ENCODE results near the gene MRAS. TPM values are rescaled to one million over a fixed set of nuclear protein-coding genes. Genes with fewer than 3 reads are reported as not detected.
"Not testable (repeated sequence)": the region's sequence is repeated elsewhere in the genome, so short reads cannot be mapped to it uniquely, and the experiment has no call there.

MRAS gene
- total RNA-seq, 1 experiment from 2014 or later: 1.7 TPM

- DNase-seq (ENCODE audit: extremely low read depth, low read depth): peak; percentile 61
Observed at GRCh38 chr3:138442433-138442832, 94.1 kb downstream of the MRAS start.

GRCh38 chr3:138443091-138443490 lies 94.7 kb downstream of the MRAS start:
- no peak for DNase-seq (ENCODE audit: extremely low read depth, low read depth)

DNA sequence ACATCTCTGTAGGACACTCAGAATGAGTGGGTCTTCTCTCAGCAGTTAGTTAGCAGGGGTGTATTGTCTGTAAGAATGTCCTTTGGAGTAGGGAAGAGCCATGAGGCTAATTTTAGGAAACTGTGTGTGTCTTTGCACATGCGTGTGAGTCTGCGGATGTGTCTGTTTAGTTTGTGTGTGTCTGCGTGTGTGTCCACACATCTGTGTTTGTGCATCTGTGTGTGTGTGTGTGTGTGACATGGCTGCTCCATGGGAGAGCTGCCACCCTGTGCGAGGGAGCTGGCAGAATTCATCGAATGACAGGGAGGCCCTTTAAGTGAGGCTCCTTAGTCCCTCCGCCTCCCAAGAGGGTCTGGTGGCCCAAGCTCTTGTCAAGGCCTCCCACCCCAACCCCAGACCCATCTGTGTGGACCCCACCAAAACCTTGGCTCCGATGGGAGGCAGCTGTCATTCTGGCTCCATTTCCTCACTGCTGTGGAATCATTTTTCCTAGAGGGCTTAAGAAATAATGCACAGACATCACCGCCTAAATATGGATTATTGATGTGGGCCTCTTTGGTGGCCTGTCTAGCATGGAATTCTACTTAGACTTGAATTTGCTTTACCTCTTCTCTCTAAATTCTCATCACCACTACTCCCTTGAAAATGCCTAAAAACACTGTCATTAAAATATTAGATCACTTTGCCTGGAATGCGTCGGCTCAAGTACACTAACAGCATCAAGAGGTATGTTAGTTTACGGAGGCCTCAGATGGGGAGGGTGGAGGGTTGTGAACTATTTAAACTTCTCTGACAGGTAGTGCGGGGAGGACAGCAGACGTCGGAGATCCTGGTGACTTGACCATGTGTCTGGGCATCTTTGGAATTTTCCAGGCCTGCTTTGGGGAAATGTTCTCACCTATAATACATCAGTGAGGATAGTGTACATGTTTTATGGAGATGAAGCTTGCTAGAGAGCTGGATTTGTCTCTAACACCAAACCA lies 95.4 kb downstream of the MRAS start:
- no peak for DNase-seq (ENCODE audit: extremely low read depth, low read depth)

DNA sequence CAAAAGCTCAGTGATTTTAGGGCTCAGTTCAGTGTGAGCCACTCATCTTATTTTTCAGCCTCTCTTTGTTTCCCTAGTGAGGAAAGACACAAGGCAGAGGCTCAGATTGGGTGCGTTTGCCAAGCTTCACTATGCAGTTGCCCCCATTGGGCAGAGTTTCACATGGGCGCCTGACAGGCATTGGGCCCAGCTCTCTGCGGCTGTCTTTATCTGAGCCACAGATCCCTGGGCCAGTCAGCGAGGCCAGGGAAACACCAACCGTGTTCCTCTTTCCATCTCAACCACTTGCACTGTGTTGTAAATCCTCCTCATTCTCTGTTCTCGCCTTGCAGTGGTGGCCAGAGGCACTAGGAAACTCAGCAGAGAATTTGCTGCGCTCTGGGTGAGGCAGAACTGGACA lies 96.9 kb downstream of the MRAS start:
- no peak for DNase-seq (ENCODE audit: extremely low read depth, low read depth)

GRCh38 chr3:138445654-138446053 lies 97.3 kb downstream of the MRAS start:
- no peak for DNase-seq (ENCODE audit: extremely low read depth, low read depth)

DNA sequence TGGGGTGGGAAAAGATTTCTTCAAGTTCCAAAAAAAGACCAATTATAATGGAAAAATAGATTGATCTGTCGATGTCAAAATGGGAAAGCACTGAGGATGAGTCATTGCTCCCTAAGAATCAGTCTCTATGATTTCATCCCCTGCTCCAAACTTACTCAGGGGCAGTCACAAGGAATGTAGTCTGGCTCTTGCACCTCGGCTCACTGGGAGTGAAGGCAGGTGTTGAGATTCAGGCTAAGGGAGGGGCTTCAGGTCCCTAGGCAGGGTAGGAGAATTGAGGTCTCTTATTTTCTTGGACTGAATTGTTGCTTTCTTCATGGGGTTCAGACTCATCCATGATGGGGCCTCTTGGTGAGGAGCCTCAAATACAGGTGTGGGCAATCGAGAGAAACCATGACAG lies 100.3 kb downstream of the MRAS start:
- no peak for DNase-seq (ENCODE audit: extremely low read depth, low read depth)

GRCh38 chr3:138449490-138449889 lies 101.1 kb downstream of the MRAS start:
- no peak for DNase-seq (ENCODE audit: extremely low read depth, low read depth)

- no peak for DNase-seq (ENCODE audit: extremely low read depth, low read depth)
Observed at GRCh38 chr3:138450181-138450580, 101.8 kb downstream of the MRAS start.

- no peak for DNase-seq (ENCODE audit: extremely low read depth, low read depth)
Observed at GRCh38 chr3:138450704-138451424, 102.5 kb downstream of the MRAS start.

DNA sequence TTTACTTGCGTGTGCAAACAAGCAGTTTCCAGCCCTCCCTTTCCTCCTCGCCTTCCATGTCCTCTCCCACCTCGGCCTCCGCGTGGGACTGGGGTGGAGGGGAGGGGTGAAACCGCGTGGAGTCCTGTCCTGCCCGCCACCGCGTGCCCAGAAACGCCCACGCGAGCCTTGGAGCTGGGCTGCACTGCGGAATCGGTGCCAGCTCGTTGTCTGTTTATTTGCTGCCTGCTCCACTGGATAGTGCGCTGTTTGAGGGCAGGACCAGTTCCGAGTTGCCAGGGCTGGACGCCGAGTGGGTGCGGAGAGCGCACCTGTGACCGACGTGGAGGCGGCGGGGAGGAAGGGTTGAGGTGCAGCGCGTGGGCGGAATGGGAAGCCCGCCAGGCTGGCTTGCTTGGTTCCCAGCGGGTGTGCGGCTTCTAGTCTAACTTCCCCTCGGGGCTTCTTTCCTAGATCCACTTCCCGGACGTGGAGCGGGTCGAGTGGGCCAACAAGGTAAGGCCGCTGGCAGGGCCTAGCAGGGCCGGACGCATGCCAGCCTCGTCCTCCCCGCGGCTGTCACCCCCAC lies 103.3 kb downstream of the MRAS start:
- DNase-seq (ENCODE audit: extremely low read depth, low read depth): no peak

DNA sequence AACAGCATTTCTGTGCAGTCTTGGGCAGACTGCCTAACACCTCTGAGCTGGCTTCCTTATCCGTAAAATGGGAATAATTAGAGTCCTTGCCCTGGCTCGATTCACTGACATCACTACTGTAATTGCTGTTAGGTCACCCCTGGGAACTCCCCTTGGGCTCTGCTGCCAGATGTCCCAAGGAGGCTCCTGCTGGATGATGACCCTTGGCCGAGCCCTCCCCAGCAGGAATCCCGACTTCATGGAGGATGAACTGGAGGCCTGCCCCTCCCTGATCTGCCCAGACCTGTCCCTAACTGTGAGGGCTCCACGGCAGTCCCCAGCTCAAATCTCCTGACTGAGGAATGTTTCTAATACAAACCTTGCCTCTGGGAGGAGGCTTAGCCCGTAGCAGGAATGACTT lies 104.1 kb downstream of the MRAS start:
- DNase-seq (ENCODE audit: extremely low read depth, low read depth): no peak

DNA sequence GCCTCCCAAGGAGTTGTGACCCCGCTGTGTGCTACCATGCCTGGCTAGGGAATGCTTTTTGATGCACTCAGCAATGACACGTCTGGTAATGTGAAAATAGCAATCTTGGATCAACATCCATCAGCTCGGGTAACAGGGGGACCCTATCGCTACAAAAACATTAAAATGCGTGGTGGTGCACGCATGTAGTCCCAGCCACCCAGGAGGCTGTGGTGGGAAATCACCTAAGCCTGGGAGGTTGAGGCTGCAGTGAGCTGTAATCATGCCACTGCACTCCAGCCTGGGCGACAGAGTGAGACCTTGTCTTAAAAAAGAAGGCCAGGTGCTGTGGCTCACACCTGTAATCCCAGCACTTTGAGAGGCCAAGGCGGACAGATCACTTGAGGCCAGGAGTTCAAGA lies 105.6 kb downstream of the MRAS start:
- not testable (repeated sequence) for DNase-seq (ENCODE audit: extremely low read depth, low read depth)

Other genes starting within 250 kb of the MRAS start
- 2.5 and 4.7 TPM in 2 replicates for gene DZIP1L, start 233.0 kb upstream of the MRAS start, total RNA-seq (2014; rRNA removed; shearing (Covaris generic))
- gene A4GNT, start 216.2 kb upstream of the MRAS start, total RNA-seq (2014; rRNA removed; shearing (Covaris generic)): not detected in 2 replicates
- gene DBR1, start 173.7 kb upstream of the MRAS start, total RNA-seq (2014; rRNA removed; shearing (Covaris generic)): 14.0 and 14.8 TPM in 2 replicates
- 13.9 and 18.4 TPM in 2 replicates for gene ARMC8, start 161.3 kb upstream of the MRAS start, total RNA-seq (2014; rRNA removed; shearing (Covaris generic))
- gene NME9, start 18.7 kb upstream of the MRAS start, total RNA-seq (2014; rRNA removed; shearing (Covaris generic)): not detected in 2 replicates
- gene ESYT3, start 86.0 kb downstream of the MRAS start, total RNA-seq (2014; rRNA removed; shearing (Covaris generic)): 1.5 and 2.6 TPM in 2 replicates
- 26.3 and 35.5 TPM in 2 replicates for gene CEP70, start 245.7 kb downstream of the MRAS start, total RNA-seq (2014; rRNA removed; shearing (Covaris generic))